OCI-LY7 (cell line): Measurements from ENCODE around the gene UNC13A. TPM values are rescaled to one million over a fixed set of nuclear protein-coding genes. Genes with fewer than 3 reads are reported as not detected.

ENCODE experiments used
- BruUV-seq: library from RNA; stranded (reverse); fragments of 400-500 nt; replicated peaks from 2 replicates; lab custom pipeline; 2021; lab: Mats Ljungman, UMichigan
- CTCF ChIA-PET: fragments of 300-600 bp; sonication (Branson Sonifier 250); formaldehyde crosslinking; loops from one replicate; lab custom pipeline; 2022; ENCODE audit warnings: antibody characterized with exemption; ENCODE audit not compliant: unreplicated experiment; lab: Charles Lee
- POLR2A ChIA-PET: fragments of 300-600 bp; sonication (Branson Sonifier 250); formaldehyde crosslinking; loops from one replicate; lab custom pipeline; 2022; ENCODE audit warnings: antibody characterized with exemption; lab: Charles Lee
- DNase-seq: peaks from one replicate; pipeline ENCODE4 v3.0.0-alpha.2; 2015; ENCODE audit warnings: low spot score
- H2AFZ ChIP-seq: fragments of 200-600 bp; sonication (generic), shearing (Covaris generic); 2 replicates; pipeline ENCODE4 v1.6.1; 2014; ENCODE audit warnings: mild to moderate bottlenecking, antibody characterized with exemption, low read length, moderate library complexity
- H3K27ac ChIP-seq: fragments of 200-600 bp; sonication (generic); 2 replicates; pipeline ENCODE4 v1.5.1; 2014; ENCODE audit warnings: mixed run types, low read depth, mild to moderate bottlenecking, moderate library complexity, low read length, inconsistent platforms; ENCODE audit not compliant: poor library complexity, severe bottlenecking
- H3K36me3 ChIP-seq: fragments of 200-600 bp; sonication (generic); 2 replicates; pipeline ENCODE4 v1.6.1; 2014; ENCODE audit warnings: mild to moderate bottlenecking, antibody characterized with exemption, low read length, moderate library complexity, mixed read lengths; ENCODE audit not compliant: insufficient read depth
- H3K4me1 ChIP-seq: fragments of 200-600 bp; sonication (generic); 2 replicates; pipeline ENCODE4 v1.5.1; 2014; ENCODE audit warnings: mild to moderate bottlenecking, low read length; ENCODE audit not compliant: insufficient read depth, poor library complexity, severe bottlenecking
- H3K4me2 ChIP-seq: fragments of 200-600 bp; sonication (generic); 2 replicates; pipeline ENCODE4 v1.6.1; 2014; ENCODE audit warnings: mild to moderate bottlenecking, low read length
- H3K4me3 ChIP-seq: fragments of 200-600 bp; sonication (generic); 2 replicates; pipeline ENCODE4 v1.5.1; 2014; ENCODE audit warnings: mild to moderate bottlenecking, low read depth, low read length; ENCODE audit not compliant: poor library complexity, severe bottlenecking
- H3K79me2 ChIP-seq: fragments of 200-600 bp; sonication (generic); 2 replicates; pipeline ENCODE4 v1.6.1; 2016; ENCODE audit warnings: low read depth, mild to moderate bottlenecking, low read length, moderate library complexity, mixed read lengths; ENCODE audit not compliant: insufficient read depth
- H3K9me2 ChIP-seq: fragments of 200-600 bp; sonication (generic); 2 replicates; pipeline ENCODE4 v1.6.1; 2016; ENCODE audit warnings: mild to moderate bottlenecking, low read length, mixed read lengths; ENCODE audit not compliant: insufficient read depth
- H3K9me3 ChIP-seq: fragments of 200-600 bp; sonication (generic); 2 replicates; pipeline ENCODE4 v1.6.1; 2014; ENCODE audit warnings: mild to moderate bottlenecking, mixed run types, low read length, mixed read lengths
- H4K20me1 ChIP-seq: fragments of 200-600 bp; sonication (generic); 2 replicates; pipeline ENCODE4 v1.6.1; 2014; ENCODE audit warnings: mild to moderate bottlenecking, antibody characterized with exemption, low read length, moderate library complexity, mixed read lengths; ENCODE audit not compliant: insufficient read depth
- CTCF ChIP-seq: fragments of 200-600 bp; sonication (generic); conservative IDR thresholded peaks from 2 replicates; pipeline ENCODE4 v1.5.1; 2014; ENCODE audit warnings: mild to moderate bottlenecking, antibody characterized with exemption, low read length, moderate library complexity, mixed read lengths
- EZH2phosphoT487 ChIP-seq: fragments of 200-600 bp; sonication (generic); IDR thresholded peaks from 2 replicates; pipeline ENCODE4 v1.6.1; 2018; ENCODE audit warnings: low read depth, borderline replicate concordance, mild to moderate bottlenecking, mixed run types, antibody characterized with exemption, low read length, moderate library complexity, mixed read lengths
- intact Hi-C: fragments of 100-400 bp; cut with micrococcal nuclease; formaldehyde crosslinking; loops from one replicate; pipeline ENCODE4 v1.10.0; 2022; ENCODE audit not compliant: unreplicated experiment
- total RNA-seq, 2 experiments: library from RNA; depleted of rRNA in 1 of 2; stranded (reverse); fragments of >200 nt in 1 of 2; shearing (Covaris generic) in 1 of 2; gene quantifications; 2 replicates each; pipeline ENCODE4 v1.2.3, GENCODE V29; 2014 to 2022

The UNC13A gene
- total RNA-seq, 2 experiments from 2014 or later, result 0.72 to 0.92 TPM

- Histone ChIP-seq H3K4me1 (no peaks in the 10 kb centered on the region), H2AFZ (no peak overlapping the region), H3K4me3 (no peak overlapping the region), H3K9me2 (no peaks in the 10 kb centered on the region), H3K4me2 (no peak overlapping the region), H3K9me3 (peaks cover 7% of the 10 kb centered on the region; the same call in 1 of the 2 replicates), H3K27ac (no peak overlapping the region), H4K20me1 (no peaks in the 10 kb centered on the region), H3K79me2 (no peaks in the 10 kb centered on the region), H3K36me3 (no peaks in the 10 kb centered on the region)
- ChIA-PET CTCF (no interaction called here), POLR2A (interaction anchor here (0.6 to 0.7 kb wide), 2 partner anchors 8 to 111 kb away, joined by 3 read pairs; no protein-coding TSS in a partner anchor)
- DNase-seq, result no peak
- intact Hi-C loops, result no loop called here
- TF ChIP-seq CTCF (no peak), EZH2phosphoT487 (no peak)
- BruUV-seq, result no TSS peak
These were observed 28.2 kb downstream of the UNC13A start for GRCh38 chr19:17659996-17660395.

- no TSS peak for BruUV-seq
- TF ChIP-seq EZH2phosphoT487 (no peak), CTCF (no peak)
- Histone ChIP-seq H3K79me2 (no peaks in the 10 kb centered on the region), H2AFZ (no peak overlapping the region), H3K9me2 (no peaks in the 10 kb centered on the region), H3K27ac (no peak overlapping the region), H4K20me1 (no peaks in the 10 kb centered on the region), H3K4me3 (no peak overlapping the region), H3K36me3 (no peaks in the 10 kb centered on the region), H3K9me3 (no peaks in the 10 kb centered on the region), H3K4me1 (no peaks in the 10 kb centered on the region), H3K4me2 (no peak overlapping the region)
- ChIA-PET POLR2A (interaction anchor here (0.7 kb wide), 1 partner anchor 9 kb away, joined by 3 read pairs; no protein-coding TSS in a partner anchor), CTCF (no interaction called here)
- no peak for DNase-seq
- intact Hi-C loops, result no loop called here
These were observed 29.5 kb downstream of the UNC13A start for GRCh38 chr19:17658666-17659065.

GRCh38 chr19:17658240-17658639, 29.9 kb downstream of the UNC13A start:
- Histone ChIP-seq H4K20me1 (no peaks in the 10 kb centered on the region), H3K4me3 (no peak overlapping the region), H3K27ac (no peak overlapping the region), H3K79me2 (no peaks in the 10 kb centered on the region), H3K36me3 (no peaks in the 10 kb centered on the region), H3K4me1 (no peaks in the 10 kb centered on the region), H3K9me3 (no peaks in the 10 kb centered on the region), H3K9me2 (no peaks in the 10 kb centered on the region), H2AFZ (no peak overlapping the region), H3K4me2 (no peak overlapping the region)
- TF ChIP-seq CTCF, result no peak
- TF ChIP-seq EZH2phosphoT487, result no peak
- BruUV-seq, result no TSS peak
- ChIA-PET CTCF (no interaction called here), POLR2A (no interaction called here)
- no peak for DNase-seq
- intact Hi-C loops, result no loop called here
